ENCODE measurements around the gene GPRC5C. TPM values are rescaled to one million over a fixed set of nuclear protein-coding genes. Genes with fewer than 3 reads are reported as not detected.

GPRC5C gene
- total RNA-seq, 3 donors from 2014 or later (not counting 1 experiment from before 2014, with no cell fraction given): 0.26 to 0.60 (median 0.29) TPM

GRCh38 chr17:74394977-74395376, 36.9 kb upstream of the GPRC5C start:
- Mint-ChIP-seq H3K27ac (no peak overlapping the region), H3K27me3 (ENCODE audit: low read depth in 2 of 2) (peaks cover 0 to 5% of the 10 kb centered on the region in 2 donors), H3K9me3 (no peaks in the 10 kb centered on the region), H3K4me3 (no peak overlapping the region), H3K4me1 (peaks cover 6 to 10% of the 10 kb centered on the region in 2 donors), H3K36me3 (no peaks in the 10 kb centered on the region)
- H3K4me1 ChIP-seq (ENCODE audit: control insufficient read depth, insufficient read depth, low read length): peaks cover 3% of the 10 kb centered on the region
- no peaks in the 10 kb centered on the region for H3K36me3 ChIP-seq (ENCODE audit: control insufficient read depth, insufficient read depth, low read length)
- ATAC-seq (no peak), DNase-seq (no peak)
- intact Hi-C loops (cut with micrococcal nuclease): no loop called here
- WGBS (ENCODE audit: insufficient coverage): 93% methylated on average over 7 of the region's 7 CpGs
- H3K27me3 ChIP-seq (ENCODE audit: control insufficient read depth, insufficient read depth, low read length): no peaks in the 10 kb centered on the region
- H3K27ac ChIP-seq (ENCODE audit: low read length): no peak overlapping the region
- H3K9me3 ChIP-seq (ENCODE audit: control insufficient read depth, insufficient read depth, low read length): no peaks in the 10 kb centered on the region
- no peak overlapping the region for H3K4me3 ChIP-seq (ENCODE audit: low read length)
- TF ChIP-seq CTCF (IDR thresholded peaks at IDR 0.05): no peak

GRCh38 chr17:74396567-74396966, 35.3 kb upstream of the GPRC5C start:
- WGBS (ENCODE audit: insufficient coverage): 92% methylated on average over 2 of the region's 4 CpGs
- no peak for ATAC-seq

GRCh38 chr17:74402048-74402447, 29.8 kb upstream of the GPRC5C start:
- Mint-ChIP-seq H3K27ac (no peak overlapping the region), H3K36me3 (no peaks in the 10 kb centered on the region), H3K9me3 (no peaks in the 10 kb centered on the region), H3K4me1 (peaks cover 5 to 7% of the 10 kb centered on the region in 2 donors), H3K27me3 (ENCODE audit: low read depth in 2 of 2) (peaks cover 0 to 3% of the 10 kb centered on the region in 2 donors), H3K4me3 (no peak overlapping the region)
- Histone ChIP-seq H3K4me1 (ENCODE audit: control insufficient read depth, insufficient read depth, low read length) (peaks cover 4% of the 10 kb centered on the region), H3K9me3 (ENCODE audit: control insufficient read depth, insufficient read depth, low read length) (no peaks in the 10 kb centered on the region), H3K27ac (ENCODE audit: low read length) (no peak overlapping the region), H3K36me3 (ENCODE audit: control insufficient read depth, insufficient read depth, low read length) (no peaks in the 10 kb centered on the region), H3K27me3 (ENCODE audit: control insufficient read depth, insufficient read depth, low read length) (no peaks in the 10 kb centered on the region), H3K4me3 (ENCODE audit: low read length) (no peak overlapping the region)
- ATAC-seq (no peak), DNase-seq (no peak)
- intact Hi-C loops (cut with micrococcal nuclease): no loop called here
- 84% methylated on average over 7 of the region's 7 CpGs for WGBS (ENCODE audit: insufficient coverage)
- TF ChIP-seq CTCF (IDR thresholded peaks at IDR 0.05): no peak

More at GRCh38 chr17:74396567-74396966, 35.3 kb upstream of the GPRC5C start:
- H3K27ac ChIP-seq (ENCODE audit: low read length): no peak overlapping the region
- DNase-seq: no peak
- Mint-ChIP-seq H3K4me1 (peaks cover 2 to 7% of the 10 kb centered on the region in 2 donors), H3K36me3 (no peaks in the 10 kb centered on the region), H3K9me3 (no peaks in the 10 kb centered on the region), H3K27me3 (ENCODE audit: low read depth in 2 of 2) (no peaks in the 10 kb centered on the region), H3K27ac (no peak overlapping the region), H3K4me3 (no peak overlapping the region)
- intact Hi-C loops (cut with micrococcal nuclease): no loop called here
- no peak overlapping the region for H3K4me3 ChIP-seq (ENCODE audit: low read length)
- H3K27me3 ChIP-seq (ENCODE audit: control insufficient read depth, insufficient read depth, low read length): no peaks in the 10 kb centered on the region
- no peak for TF ChIP-seq CTCF (IDR thresholded peaks at IDR 0.05)
- no peaks in the 10 kb centered on the region for H3K36me3 ChIP-seq (ENCODE audit: control insufficient read depth, insufficient read depth, low read length)
- peaks cover 3% of the 10 kb centered on the region for H3K4me1 ChIP-seq (ENCODE audit: control insufficient read depth, insufficient read depth, low read length)
- H3K9me3 ChIP-seq (ENCODE audit: control insufficient read depth, insufficient read depth, low read length): no peaks in the 10 kb centered on the region

- no peak overlapping the region for H3K4me3 ChIP-seq (ENCODE audit: low read length)
- intact Hi-C loops (cut with micrococcal nuclease): no loop called here
- H3K27ac ChIP-seq (ENCODE audit: low read length): no peak overlapping the region
- Mint-ChIP-seq H3K27me3 (ENCODE audit: low read depth in 2 of 2) (peaks cover 0 to 3% of the 10 kb centered on the region in 2 donors), H3K4me1 (peaks cover 8 to 10% of the 10 kb centered on the region in 2 donors), H3K9me3 (no peaks in the 10 kb centered on the region), H3K27ac (no peak overlapping the region), H3K36me3 (no peaks in the 10 kb centered on the region), H3K4me3 (no peak overlapping the region)
- no peaks in the 10 kb centered on the region for H3K9me3 ChIP-seq (ENCODE audit: control insufficient read depth, insufficient read depth, low read length)
- no peaks in the 10 kb centered on the region for H3K27me3 ChIP-seq (ENCODE audit: control insufficient read depth, insufficient read depth, low read length)
- no peaks in the 10 kb centered on the region for H3K36me3 ChIP-seq (ENCODE audit: control insufficient read depth, insufficient read depth, low read length)
- WGBS (ENCODE audit: insufficient coverage): 65% methylated on average over 12 of the region's 12 CpGs
- H3K4me1 ChIP-seq (ENCODE audit: control insufficient read depth, insufficient read depth, low read length): peaks cover 7% of the 10 kb centered on the region
- no peak for DNase-seq
- no peak for ATAC-seq
- TF ChIP-seq CTCF (IDR thresholded peaks at IDR 0.05): no peak
Measured at GRCh38 chr17:74403512-74404137, 28.3 kb upstream of the GPRC5C start.
